IPS-18c (cell line): ENCODE results near the gene RBM43.
"Not testable (repeated sequence)": the region's sequence is repeated elsewhere in the genome, so short reads cannot be mapped to it uniquely, and the experiment has no call there.

Experiments
- H3K4me3 ChIP-seq: 2 replicates; pipeline ENCODE4 v1.7.0; 2013; ENCODE audit warnings: low read depth, mild to moderate bottlenecking, low read length, moderate library complexity; ENCODE audit not compliant: insufficient read depth
- H3K9me3 ChIP-seq: one replicate; pipeline ENCODE4 v1.6.1; 2013; ENCODE audit warnings: mild to moderate bottlenecking, low read length, moderate library complexity; ENCODE audit not compliant: control insufficient read depth, insufficient read depth

Gene RBM43

GRCh38 chr2:151240433-151240832 is 21.2 kb downstream of the RBM43 start:
- Histone ChIP-seq H3K4me3 (no peak overlapping the region), H3K9me3 (peaks cover 2% of the 10 kb centered on the region)

- H3K9me3 ChIP-seq, result peaks cover 2% of the 10 kb centered on the region
- no peak overlapping the region for H3K4me3 ChIP-seq
Observed at GRCh38 chr2:151239624-151240023, 22.0 kb downstream of the RBM43 start.

GRCh38 chr2:151238527-151239487 is 22.9 kb downstream of the RBM43 start:
- no peak overlapping the region for H3K4me3 ChIP-seq
- peaks cover 2% of the 10 kb centered on the region for H3K9me3 ChIP-seq

GRCh38 chr2:151237422-151238025 is 24.1 kb downstream of the RBM43 start:
- no peak overlapping the region for H3K4me3 ChIP-seq
- H3K9me3 ChIP-seq, result no peaks in the 10 kb centered on the region

GRCh38 chr2:151233760-151234159 is 27.9 kb downstream of the RBM43 start:
- not testable (repeated sequence) for H3K4me3 ChIP-seq, H3K9me3 ChIP-seq

- not testable (repeated sequence) for H3K9me3 ChIP-seq, H3K4me3 ChIP-seq
Observed at GRCh38 chr2:151233288-151233687, 28.4 kb downstream of the RBM43 start.

- H3K9me3 ChIP-seq, result no peaks in the 10 kb centered on the region
- no peak overlapping the region for H3K4me3 ChIP-seq
Observed at GRCh38 chr2:151230627-151231140, 31.0 kb downstream of the RBM43 start.

GRCh38 chr2:151228847-151229512 is 32.7 kb downstream of the RBM43 start:
- Histone ChIP-seq H3K4me3 (no peak overlapping the region), H3K9me3 (no peaks in the 10 kb centered on the region)

- no peak overlapping the region for H3K4me3 ChIP-seq
Observed at GRCh38 chr2:151217343-151217742, 44.3 kb downstream of the RBM43 start.

GRCh38 chr2:151207100-151207499 is 54.6 kb downstream of the RBM43 start:
- Histone ChIP-seq H3K4me3 (no peak overlapping the region), H3K9me3 (no peaks in the 10 kb centered on the region)

More at GRCh38 chr2:151217343-151217742, 44.3 kb downstream of the RBM43 start:
- H3K9me3 ChIP-seq, result no peaks in the 10 kb centered on the region

GRCh38 chr2:151206446-151206968 is 55.2 kb downstream of the RBM43 start:
- Histone ChIP-seq H3K9me3 (no peaks in the 10 kb centered on the region), H3K4me3 (no peak overlapping the region)

GRCh38 chr2:151205571-151205970 is 56.1 kb downstream of the RBM43 start:
- Histone ChIP-seq H3K4me3 (no peak overlapping the region), H3K9me3 (no peaks in the 10 kb centered on the region)

- no peaks in the 10 kb centered on the region for H3K9me3 ChIP-seq
- no peak overlapping the region for H3K4me3 ChIP-seq
Observed at GRCh38 chr2:151204756-151205155, 56.9 kb downstream of the RBM43 start.

GRCh38 chr2:151200844-151201243 is 60.8 kb downstream of the RBM43 start:
- no peak overlapping the region for H3K4me3 ChIP-seq
- no peaks in the 10 kb centered on the region for H3K9me3 ChIP-seq

GRCh38 chr2:151200277-151200676 is 61.4 kb downstream of the RBM43 start:
- Histone ChIP-seq H3K4me3 (no peak overlapping the region), H3K9me3 (no peaks in the 10 kb centered on the region)

- no peak overlapping the region for H3K4me3 ChIP-seq
- no peaks in the 10 kb centered on the region for H3K9me3 ChIP-seq
Observed at GRCh38 chr2:151198645-151199044, 63.0 kb downstream of the RBM43 start.
